ENCODE results near the gene MYH11. TPM values are rescaled to one million over a fixed set of nuclear protein-coding genes. Genes with fewer than 3 reads are reported as not detected.

MYH11 gene
- total RNA-seq, 2 donors from 2014 or later: 968 to 2,091 TPM

DNA sequence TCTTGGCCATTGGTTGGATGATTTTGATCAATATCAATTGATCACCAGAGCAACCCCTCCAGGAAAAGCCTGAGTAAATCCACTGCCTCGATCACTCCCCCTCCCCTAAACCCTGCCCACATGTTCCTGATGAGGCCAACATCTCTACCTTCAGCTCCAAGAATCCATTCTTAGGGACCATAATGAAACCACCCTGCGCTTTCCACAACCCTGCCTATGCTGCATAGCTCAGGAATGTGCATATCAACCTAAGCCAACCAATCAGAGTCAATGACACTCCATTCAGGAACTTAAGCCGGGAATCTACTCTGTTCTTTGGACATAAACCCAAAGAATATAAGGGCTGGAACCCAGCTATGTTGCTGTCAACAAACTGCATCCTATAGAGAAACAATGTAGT is 86.3 kb downstream of the MYH11 start:
- TF ChIP-seq, protein P1, sequence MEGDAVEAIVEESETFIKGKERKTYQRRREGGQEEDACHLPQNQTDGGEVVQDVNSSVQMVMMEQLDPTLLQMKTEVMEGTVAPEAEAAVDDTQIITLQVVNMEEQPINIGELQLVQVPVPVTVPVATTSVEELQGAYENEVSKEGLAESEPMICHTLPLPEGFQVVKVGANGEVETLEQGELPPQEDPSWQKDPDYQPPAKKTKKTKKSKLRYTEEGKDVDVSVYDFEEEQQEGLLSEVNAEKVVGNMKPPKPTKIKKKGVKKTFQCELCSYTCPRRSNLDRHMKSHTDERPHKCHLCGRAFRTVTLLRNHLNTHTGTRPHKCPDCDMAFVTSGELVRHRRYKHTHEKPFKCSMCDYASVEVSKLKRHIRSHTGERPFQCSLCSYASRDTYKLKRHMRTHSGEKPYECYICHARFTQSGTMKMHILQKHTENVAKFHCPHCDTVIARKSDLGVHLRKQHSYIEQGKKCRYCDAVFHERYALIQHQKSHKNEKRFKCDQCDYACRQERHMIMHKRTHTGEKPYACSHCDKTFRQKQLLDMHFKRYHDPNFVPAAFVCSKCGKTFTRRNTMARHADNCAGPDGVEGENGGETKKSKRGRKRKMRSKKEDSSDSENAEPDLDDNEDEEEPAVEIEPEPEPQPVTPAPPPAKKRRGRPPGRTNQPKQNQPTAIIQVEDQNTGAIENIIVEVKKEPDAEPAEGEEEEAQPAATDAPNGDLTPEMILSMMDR (IDR thresholded peaks at IDR 0.05): no peak
- no peak for TF ChIP-seq POLR2AphosphoS5 (IDR thresholded peaks at IDR 0.05)
- no peak for TF ChIP-seq POLR2A (IDR thresholded peaks at IDR 0.05)
- Histone ChIP-seq H3K36me3 (no peaks in the 10 kb centered on the region), H3K27me3 (replicated peaks; ENCODE audit: insufficient read depth) (no peaks in the 10 kb centered on the region), H3K9me3 (no peaks in the 10 kb centered on the region), H3K4me1 (replicated peaks) (no peaks in the 10 kb centered on the region), H3K27ac (peak overlapping the region; percentile 26 to 49), H3K4me3 (no peak overlapping the region)
- intact Hi-C loops (cut with DNase I): no loop called here
- WGBS: 47% methylated on average over 3 of the region's 3 CpGs
- DNase-seq (ENCODE audit: low spot score): no peak

DNA sequence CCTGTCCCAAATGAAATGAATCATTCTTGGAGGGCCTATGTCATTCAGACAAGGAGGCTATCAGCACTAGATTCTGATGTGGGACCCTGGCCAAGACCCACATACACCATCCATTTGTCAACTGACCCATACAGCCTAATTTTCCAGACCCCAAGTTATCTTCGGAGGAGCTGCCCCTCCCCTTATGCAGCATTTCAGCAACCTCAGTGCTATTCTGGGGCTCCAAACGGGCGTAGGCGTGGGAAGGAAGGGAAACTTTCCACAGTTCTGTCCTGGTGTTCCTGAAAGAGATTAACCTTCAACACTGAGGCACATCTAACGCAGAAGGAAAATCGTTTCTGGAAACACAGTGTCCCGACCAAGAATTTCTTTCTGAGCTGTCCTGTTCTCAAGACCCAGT is 86.7 kb downstream of the MYH11 start:
- Histone ChIP-seq H3K27ac (peak overlapping the region; percentile 26 to 49), H3K4me3 (no peak overlapping the region), H3K9me3 (no peaks in the 10 kb centered on the region), H3K27me3 (replicated peaks; ENCODE audit: insufficient read depth) (no peaks in the 10 kb centered on the region), H3K36me3 (no peaks in the 10 kb centered on the region), H3K4me1 (replicated peaks) (no peaks in the 10 kb centered on the region)
- 59% methylated on average over 7 of the region's 7 CpGs for WGBS
- no peak for TF ChIP-seq POLR2A (IDR thresholded peaks at IDR 0.05)
- TF ChIP-seq POLR2AphosphoS5 (IDR thresholded peaks at IDR 0.05): no peak
- TF ChIP-seq, protein P1 (IDR thresholded peaks at IDR 0.05): no peak
- intact Hi-C loops (cut with DNase I): no loop called here
- DNase-seq (ENCODE audit: low spot score): no peak

DNA sequence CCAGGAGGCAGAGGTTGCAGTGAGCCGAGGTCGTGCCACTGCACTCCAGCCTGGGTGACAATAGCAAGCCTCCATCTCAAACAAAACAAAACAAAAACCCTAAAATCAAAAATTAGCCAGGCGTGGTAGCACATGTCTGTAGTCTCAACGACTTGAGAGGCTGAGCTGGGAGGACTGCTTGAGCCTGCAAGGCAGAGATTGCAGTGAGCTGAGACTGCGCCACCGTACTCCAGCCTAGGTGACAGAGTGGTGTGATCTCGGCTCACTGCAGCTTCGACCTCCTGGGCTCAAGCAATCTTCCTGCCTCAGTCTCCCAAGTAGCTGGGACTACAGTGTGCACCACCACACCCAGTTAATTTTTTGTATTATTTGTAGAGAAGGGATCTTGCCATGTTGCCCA is 87.6 kb downstream of the MYH11 start:
- no peak overlapping the region for H3K4me3 ChIP-seq

DNA sequence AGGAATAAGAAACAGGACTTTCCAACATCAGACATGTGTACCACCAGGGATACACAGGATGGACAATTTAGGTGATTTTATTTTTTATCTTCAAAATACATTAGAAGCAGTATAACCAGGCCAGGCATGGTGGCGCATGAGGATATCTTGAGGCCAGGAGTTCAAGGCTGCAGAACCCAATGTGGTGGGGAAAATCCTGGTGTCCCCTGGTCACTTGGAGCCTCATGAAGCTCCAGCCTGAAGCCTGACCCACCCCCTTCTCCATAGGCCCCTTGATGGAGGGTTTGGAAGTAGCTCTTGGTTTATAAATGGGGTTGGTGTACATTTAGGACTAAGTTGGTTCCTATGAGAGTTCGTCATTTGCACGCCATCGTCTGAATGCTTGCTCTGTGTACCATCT is 88.6 kb downstream of the MYH11 start:
- no peak overlapping the region for H3K4me3 ChIP-seq
- whole genome bisulfite sequencing: 96% methylated on average over 4 of the region's 4 CpGs
- H3K27ac ChIP-seq: no peak overlapping the region
- TF ChIP-seq, protein P1 (IDR thresholded peaks at IDR 0.05): no peak
- TF ChIP-seq POLR2A (IDR thresholded peaks at IDR 0.05) (no peak), POLR2AphosphoS5 (IDR thresholded peaks at IDR 0.05) (no peak)
- no peaks in the 10 kb centered on the region for H3K4me1 ChIP-seq (replicated peaks)
- H3K27me3 ChIP-seq (replicated peaks; ENCODE audit: insufficient read depth): no peaks in the 10 kb centered on the region
- intact Hi-C loops (cut with DNase I): no loop called here
- no peak for DNase-seq (ENCODE audit: low spot score)
- H3K36me3 ChIP-seq: no peaks in the 10 kb centered on the region
- H3K9me3 ChIP-seq: no peaks in the 10 kb centered on the region

More for the DNA sequence above, 87.6 kb downstream of the MYH11 start:
- Histone ChIP-seq H3K27me3 (replicated peaks; ENCODE audit: insufficient read depth) (no peaks in the 10 kb centered on the region), H3K9me3 (no peaks in the 10 kb centered on the region), H3K36me3 (no peaks in the 10 kb centered on the region), H3K27ac (no peak overlapping the region), H3K4me1 (replicated peaks) (no peaks in the 10 kb centered on the region)
- 88% methylated on average over 8 of the region's 8 CpGs for WGBS
- intact Hi-C loops (cut with DNase I): no loop called here
- TF ChIP-seq, protein P1 (IDR thresholded peaks at IDR 0.05): no peak
- TF ChIP-seq POLR2AphosphoS5 (IDR thresholded peaks at IDR 0.05): no peak
- TF ChIP-seq POLR2A (IDR thresholded peaks at IDR 0.05): no peak
- DNase-seq (ENCODE audit: low spot score): no peak

DNA sequence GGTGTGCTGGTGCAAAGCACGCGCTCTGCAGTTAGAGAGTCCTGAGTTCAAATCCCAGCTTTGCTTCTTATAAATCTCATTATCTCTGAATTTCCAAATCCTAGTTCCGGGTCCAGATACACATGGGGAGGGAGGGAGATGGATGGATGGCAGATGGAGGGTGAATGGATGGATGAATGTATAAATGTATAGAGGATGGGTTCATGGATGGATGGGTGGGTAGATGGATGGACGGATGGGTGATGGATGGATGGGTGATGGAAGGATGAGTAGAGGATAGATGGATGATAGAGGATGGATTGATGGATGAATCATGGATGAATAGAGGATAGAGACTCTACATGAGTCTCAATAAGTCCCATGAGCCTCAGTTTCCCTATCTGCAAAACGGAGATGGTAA is 89.9 kb downstream of the MYH11 start:
- H3K4me3 ChIP-seq: no peak overlapping the region
- H3K4me1 ChIP-seq (replicated peaks): no peaks in the 10 kb centered on the region
- 94% methylated on average over 5 of the region's 5 CpGs for WGBS
- H3K9me3 ChIP-seq: no peaks in the 10 kb centered on the region
- TF ChIP-seq POLR2AphosphoS5 (IDR thresholded peaks at IDR 0.05): no peak
- TF ChIP-seq, protein P1 (IDR thresholded peaks at IDR 0.05): no peak
- no peak for TF ChIP-seq POLR2A (IDR thresholded peaks at IDR 0.05)
- intact Hi-C loops (cut with DNase I): no loop called here
- H3K36me3 ChIP-seq: no peaks in the 10 kb centered on the region
- H3K27ac ChIP-seq: no peak overlapping the region
- DNase-seq (ENCODE audit: low spot score): no peak
- H3K27me3 ChIP-seq (replicated peaks; ENCODE audit: insufficient read depth): no peaks in the 10 kb centered on the region

Data from prostate gland (tissue), 2 donors.